Endometrial microvascular endothelial cells (primary cell): ENCODE measurements around the gene CHAD. TPM values are rescaled to one million over a fixed set of nuclear protein-coding genes. Genes with fewer than 3 reads are reported as not detected.

Source experiments
- in situ Hi-C: cut with HindIII; loops from 2 replicates; pipeline ENCODE4 v1.10.0; 2017; ENCODE audit warnings: low sequenced_read_pairs, low pct_unique_long_range_greater_than_20kb; ENCODE audit errors: inconsistent ontology term
- total RNA-seq: library from RNA; depleted of rRNA; stranded (reverse); fragments of >200 nt; gene quantifications from one replicate; pipeline ENCODE4 v1.2.3, GENCODE V29; 2015; ENCODE audit errors: inconsistent ontology term

CHAD gene
- total RNA-seq: not detected

GRCh38 chr17:50468304-50469207 lies at the start of gene CHAD:
TSS of gene CHAD (minus strand) at chr17:50468880. CDS start at chr17:50468813, 67 bp downstream.
- in situ Hi-C loops: no loop called here

- in situ Hi-C loops: no loop called here
Observed at GRCh38 chr17:50517504-50518383, 49.1 kb upstream of the CHAD start.

GRCh38 chr17:50517011-50517410 lies 48.3 kb upstream of the CHAD start:
- in situ Hi-C loops: no loop called here

- in situ Hi-C loops: no loop called here
Observed at GRCh38 chr17:50514936-50515702, 46.4 kb upstream of the CHAD start.

DNA sequence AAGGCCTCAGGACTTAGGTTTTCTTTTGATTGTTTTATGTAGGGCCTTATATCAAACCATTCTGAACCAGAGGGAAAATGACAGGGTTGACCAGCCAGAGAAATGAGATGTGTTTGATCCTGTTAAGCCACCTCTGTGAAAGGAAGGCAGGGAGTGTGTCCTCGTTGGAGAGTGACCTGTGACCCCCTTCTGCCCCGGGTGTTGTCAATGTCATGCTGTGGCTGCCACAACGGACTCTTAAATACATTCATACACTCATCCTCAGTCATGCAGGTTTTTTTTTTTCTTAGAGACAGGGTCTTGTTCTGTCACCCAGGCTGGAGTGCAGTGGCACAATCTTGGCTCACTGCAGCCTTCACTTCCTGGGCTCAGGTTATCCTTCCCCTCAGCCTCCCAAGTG lies 45.7 kb upstream of the CHAD start:
- in situ Hi-C loops: no loop called here

- in situ Hi-C loops: no loop called here
Observed at GRCh38 chr17:50513495-50513894, 44.8 kb upstream of the CHAD start.

GRCh38 chr17:50511058-50511457 lies 42.4 kb upstream of the CHAD start:
- in situ Hi-C loops: no loop called here

DNA sequence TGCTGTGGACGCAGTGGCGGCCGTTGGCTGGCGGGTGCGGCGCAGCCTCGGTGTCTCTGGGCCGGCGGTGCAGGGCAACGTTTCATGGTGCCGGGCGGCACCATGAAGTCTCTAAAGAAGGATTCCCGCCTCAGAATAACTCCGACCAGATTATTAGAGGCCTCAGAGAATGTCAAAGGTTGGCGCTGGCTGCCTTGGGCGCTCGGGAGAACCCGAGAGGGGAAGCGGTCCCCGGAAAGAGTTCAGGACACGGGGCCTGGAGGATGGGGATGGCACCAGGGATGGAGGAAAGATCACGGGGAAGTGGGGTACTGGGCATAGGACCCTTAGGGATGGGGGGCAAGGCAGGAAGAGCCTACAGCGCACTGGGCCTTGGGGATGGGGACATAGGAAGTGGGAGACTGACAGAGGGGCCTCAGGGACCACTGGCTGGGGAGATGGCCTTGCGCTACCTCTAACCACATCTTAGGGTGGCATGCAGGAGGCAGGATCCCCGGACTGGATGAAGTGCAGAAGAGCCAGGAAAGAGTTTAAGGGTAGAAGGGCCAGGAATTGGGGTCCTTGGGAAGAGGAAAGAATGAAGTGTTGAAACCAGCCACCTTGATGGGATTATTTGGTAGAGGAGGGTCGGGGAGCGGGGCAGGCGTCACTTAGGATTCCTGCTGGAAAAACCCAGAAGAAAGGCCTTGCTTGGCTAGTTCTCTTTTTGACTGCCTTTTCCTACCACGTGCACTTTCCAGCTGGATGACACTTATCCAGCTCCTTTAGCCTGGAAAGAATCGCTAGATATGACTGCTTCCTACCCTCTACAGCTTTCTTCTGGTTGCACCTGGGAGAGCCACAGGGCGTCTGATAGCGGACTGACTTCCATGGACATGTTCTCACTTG lies 40.1 kb upstream of the CHAD start:
- in situ Hi-C loops: no loop called here

DNA sequence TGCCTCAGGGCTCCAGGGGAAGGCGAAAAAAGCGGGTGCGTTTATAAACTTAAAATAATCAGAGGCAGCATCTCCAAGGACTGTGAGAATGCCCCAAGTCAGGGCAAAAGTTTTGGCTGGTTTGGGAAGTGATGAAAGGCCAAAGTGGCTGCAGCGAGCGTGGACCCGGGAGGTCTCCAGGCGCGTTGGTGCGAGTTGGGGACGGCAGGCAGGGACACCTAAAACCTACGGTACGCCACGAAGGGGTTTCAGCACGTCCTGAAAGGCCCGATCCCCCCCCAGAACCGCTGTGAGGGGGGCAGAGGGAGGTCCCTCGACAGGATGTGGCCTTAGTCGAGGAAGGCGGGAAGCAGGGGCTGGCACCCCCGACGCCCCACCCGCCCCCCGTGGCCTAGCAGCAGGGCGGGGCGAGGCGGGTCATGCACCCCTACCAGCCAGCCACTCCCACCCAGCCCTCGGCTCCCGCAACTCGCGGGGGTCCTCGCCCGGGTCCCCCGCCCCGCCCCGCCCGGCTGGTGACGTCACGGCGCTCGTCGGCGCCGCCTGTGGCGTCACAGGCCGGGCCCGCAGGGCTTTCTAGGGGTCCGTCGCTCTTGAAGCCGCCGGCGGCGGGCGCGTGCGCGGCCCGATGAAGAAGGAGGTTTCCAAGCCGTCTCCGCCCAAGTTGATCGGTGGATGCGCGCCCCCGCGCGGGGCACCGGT lies 39.3 kb upstream of the CHAD start, which contains the start of gene MYCBPAP:
TSS of gene MYCBPAP (plus strand) at position 569 of the 702 bp plus-strand sequence. CDS start 236 bp downstream, outside the sequence.
- in situ Hi-C loops: no loop called here

GRCh38 chr17:50506298-50506697 lies 37.6 kb upstream of the CHAD start:
- in situ Hi-C loops: no loop called here

DNA sequence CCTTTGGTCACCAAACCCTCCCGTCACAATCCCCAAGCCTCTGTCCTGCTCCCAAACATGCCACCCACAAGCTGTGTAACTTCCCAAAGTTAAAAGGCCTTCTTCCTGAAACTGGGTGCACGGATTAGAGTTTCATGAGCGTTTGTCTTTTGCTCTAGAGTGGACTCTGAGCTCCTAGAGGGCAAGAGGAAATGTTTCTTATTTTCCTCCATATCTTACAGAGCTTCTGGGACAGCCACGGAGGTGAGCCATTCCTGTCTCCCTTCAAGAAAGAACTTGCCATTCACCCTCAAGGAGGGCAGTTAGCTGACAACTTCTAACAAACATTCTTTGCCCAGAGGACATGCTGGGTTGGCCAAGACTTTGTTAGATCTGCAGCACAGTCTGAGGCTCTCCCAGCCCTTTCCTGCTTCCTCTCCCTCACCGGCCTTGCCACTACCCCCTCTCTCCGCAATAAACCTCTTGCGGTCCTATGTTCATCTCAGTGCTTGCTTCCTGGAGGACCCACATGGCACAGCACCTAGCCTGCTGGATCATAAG lies 37.0 kb upstream of the CHAD start:
- in situ Hi-C loops: no loop called here

DNA sequence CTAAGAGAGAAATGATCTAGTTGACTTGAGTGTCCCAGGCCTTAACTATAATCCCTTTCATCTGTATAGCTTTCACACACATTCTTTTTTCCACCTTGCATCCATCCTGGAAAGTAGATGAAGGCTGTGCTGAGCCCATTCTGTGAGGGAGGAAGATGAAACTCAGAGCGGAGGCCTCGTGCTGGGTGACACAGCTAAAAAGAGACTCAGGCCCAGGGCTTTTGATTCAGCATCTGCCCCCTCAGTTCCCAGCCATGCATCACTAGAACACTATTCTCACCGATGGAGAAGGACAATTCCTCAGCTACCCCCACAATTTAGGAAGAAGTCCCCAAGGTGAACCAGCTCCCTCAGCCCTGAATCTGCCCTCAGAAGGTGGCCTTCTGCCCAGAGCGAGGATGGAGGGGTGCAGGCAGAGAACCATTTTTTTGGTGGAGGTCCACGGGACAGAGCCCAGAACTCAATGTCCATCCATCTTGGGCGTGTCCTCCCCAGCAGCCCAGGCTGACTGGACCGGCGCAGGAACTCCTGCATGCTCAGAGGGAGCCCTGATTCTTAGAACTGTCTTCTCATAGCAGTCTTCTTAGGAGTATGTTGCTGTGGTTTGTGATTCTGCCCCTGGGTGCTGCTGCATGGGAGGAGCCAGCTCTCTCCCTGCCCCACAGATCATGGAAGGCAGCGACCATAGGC lies 33.8 kb upstream of the CHAD start:
- in situ Hi-C loops: no loop called here

DNA sequence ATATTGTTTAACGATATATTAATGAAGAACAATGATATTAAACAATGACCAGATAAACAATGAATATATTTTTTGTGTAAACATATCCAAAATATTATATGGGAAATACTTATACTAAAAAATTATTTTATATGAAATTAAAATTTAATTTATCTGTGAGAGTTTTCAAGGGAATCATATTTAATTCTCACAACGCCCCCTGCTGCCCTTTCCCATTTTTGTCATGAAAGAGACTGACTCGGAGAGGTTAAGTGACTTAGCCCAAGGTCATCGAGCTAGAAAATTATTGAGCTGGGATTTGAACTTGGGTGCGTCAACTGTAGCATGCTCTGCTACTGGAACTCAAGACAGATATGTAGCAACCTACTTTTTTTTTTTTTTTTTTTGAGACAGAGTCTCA lies 32.4 kb upstream of the CHAD start:
- in situ Hi-C loops: no loop called here

GRCh38 chr17:50499721-50500120 lies 31.0 kb upstream of the CHAD start:
- in situ Hi-C loops: no loop called here

GRCh38 chr17:50499270-50499669 lies 30.6 kb upstream of the CHAD start:
- in situ Hi-C loops: no loop called here

DNA sequence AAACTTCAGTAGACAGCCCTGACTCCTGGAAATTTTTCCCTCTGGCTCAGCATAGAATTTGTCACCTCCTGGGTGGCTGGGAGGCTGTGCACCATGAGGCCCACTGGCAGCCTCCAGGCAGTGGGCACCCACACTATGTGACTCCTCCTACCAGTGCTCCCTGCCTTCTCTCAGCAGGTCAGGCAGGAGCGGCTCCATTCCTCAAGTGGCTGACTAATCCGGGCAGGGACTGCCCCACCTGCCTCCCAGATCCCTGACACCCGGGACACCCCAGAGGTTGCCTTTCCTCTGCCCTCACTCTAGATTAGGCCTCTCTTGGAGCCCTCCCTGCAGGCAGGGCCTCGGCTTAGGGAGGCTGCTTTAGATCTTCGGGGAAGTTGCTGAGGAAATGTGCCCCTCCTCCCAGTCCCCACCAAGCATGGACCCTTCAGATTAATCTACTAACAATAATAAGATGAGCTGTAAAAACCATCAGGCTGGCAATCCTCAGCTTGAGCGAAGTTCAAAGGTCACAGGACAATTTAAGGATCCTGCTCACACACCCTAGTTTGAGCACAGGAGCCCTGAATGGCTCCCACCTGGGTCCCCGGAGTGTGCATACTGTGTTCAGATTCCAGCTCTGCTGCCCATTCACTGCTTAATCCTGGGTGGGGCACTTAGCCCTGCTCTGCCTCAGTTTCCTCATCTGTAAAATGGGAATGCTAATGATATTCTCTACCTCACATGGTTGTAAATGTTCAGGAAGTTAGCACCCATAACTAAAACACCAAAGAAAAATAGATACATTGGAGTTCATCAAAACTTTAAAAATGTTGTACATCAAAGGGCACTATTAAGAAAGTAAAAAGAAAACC lies 29.6 kb upstream of the CHAD start:
- in situ Hi-C loops: no loop called here
